Endothelial cell of umbilical vein (primary cell): ENCODE results near the gene MYO15A. TPM values are rescaled to one million over a fixed set of nuclear protein-coding genes. Genes with fewer than 3 reads are reported as not detected.

Experiments used
- BruUV-seq: library from RNA; stranded (reverse); fragments of 400-500 nt; replicated peaks from 2 replicates; lab custom pipeline; 2021; lab: Mats Ljungman, UMichigan
- CTCF ChIA-PET: fragments of 300-600, 350-600 bp; sonication (Branson Sonifier 250); formaldehyde crosslinking; loops from one replicate; lab custom pipeline; 2021; ENCODE audit warnings: antibody characterized with exemption, inconsistent platforms; lab: Charles Lee
- POLR2A ChIA-PET: fragments of 300-600, 350-600 bp; sonication (Branson Sonifier 250); formaldehyde crosslinking; loops from one replicate; lab custom pipeline; 2021; ENCODE audit warnings: antibody characterized with exemption, inconsistent platforms; lab: Charles Lee
- DNase-seq: peaks from one replicate; pipeline ENCODE4 v3.0.0-alpha.2; 2011; ENCODE audit warnings: low read depth, low spot score
- FAIRE-seq: peaks from 2 replicates; lab custom pipeline; 2011; peaks lifted over from hg19 to GRCh38; lab: Jason Lieb, UNC
- H2AFZ ChIP-seq: 2 replicates; pipeline ENCODE4 v1.6.0; 2012; ENCODE audit warnings: low read depth, low read length, control low read depth, inconsistent platforms
- H3K27ac ChIP-seq: 2 replicates; pipeline ENCODE4 v1.5.1; 2011; ENCODE audit warnings: low read depth, mild to moderate bottlenecking, control low read depth, low read length, moderate library complexity; ENCODE audit not compliant: insufficient read depth
- H3K27me3 ChIP-seq, 2 experiments: 2 replicates each; pipeline versions ENCODE4 v1.6.0 to v1.6.1; 2011; ENCODE audit warnings: low read length in 2 of 2, mixed read lengths in 1 of 2; ENCODE audit not compliant: control insufficient read depth in 2 of 2, insufficient read depth in 2 of 2
- H3K36me3 ChIP-seq, 2 experiments: 2 replicates in 1 of 2; 3 replicates in 1 of 2; pipeline ENCODE4 v1.5.1; 2011; ENCODE audit warnings: low read length in 2 of 2, mild to moderate bottlenecking in 1 of 2, moderate library complexity in 1 of 2; ENCODE audit not compliant: control insufficient read depth in 2 of 2, insufficient read depth in 2 of 2; ENCODE audit errors: extremely low read depth in 1 of 2
- H3K4me1 ChIP-seq: 3 replicates; pipeline ENCODE4 v1.5.1; 2011; ENCODE audit warnings: mild to moderate bottlenecking, low read length; ENCODE audit not compliant: control insufficient read depth, insufficient read depth; ENCODE audit errors: extremely low read depth
- H3K4me2 ChIP-seq: 2 replicates; pipeline ENCODE4 v1.6.1; 2011; ENCODE audit warnings: low read length, control low read depth, mixed read lengths; ENCODE audit not compliant: insufficient read depth
- H3K4me3 ChIP-seq, 3 experiments: fragments of 200-600 bp in 1 of 3; sonication (generic), shearing (Covaris generic) in 1 of 3; replicated peaks in 1 of 3; 2 replicates each; pipeline ENCODE4 v1.5.1; 2011 to 2016; ENCODE audit warnings: control low read depth in 3 of 3, low read length in 3 of 3, mild to moderate bottlenecking in 2 of 3, inconsistent platforms in 1 of 3, low read depth in 1 of 3, moderate library complexity in 1 of 3; ENCODE audit not compliant: insufficient read depth in 1 of 3
- H3K79me2 ChIP-seq: 2 replicates; pipeline ENCODE4 v1.6.0; 2012; ENCODE audit warnings: low read length, inconsistent platforms; ENCODE audit not compliant: control insufficient read depth, insufficient read depth
- H3K9ac ChIP-seq: replicated peaks from 2 replicates; pipeline ENCODE3; 2011; ENCODE audit warnings: low read length, control low read depth; ENCODE audit not compliant: insufficient read depth; ENCODE audit errors: extremely low read depth
- H3K9me1 ChIP-seq: replicated peaks from 3 replicates; pipeline ENCODE4 v1.6.0; 2011; ENCODE audit warnings: mild to moderate bottlenecking, low read length; ENCODE audit not compliant: control insufficient read depth, insufficient read depth; ENCODE audit errors: extremely low read depth
- H3K9me3 ChIP-seq: replicated peaks from 2 replicates; pipeline ENCODE4 v1.5.1; 2012; ENCODE audit warnings: low read length, inconsistent platforms; ENCODE audit not compliant: control insufficient read depth, insufficient read depth
- H4K20me1 ChIP-seq: replicated peaks from 2 replicates; pipeline ENCODE3; 2011; ENCODE audit warnings: mild to moderate bottlenecking, low read length; ENCODE audit not compliant: control insufficient read depth, insufficient read depth; ENCODE audit errors: extremely low read depth
- CTCF ChIP-seq, 2 donors: IDR thresholded peaks; 1 replicate in 1 of 2; 2 replicates in 1 of 2; pipeline ENCODE4 v1.5.1; 2011; ENCODE audit warnings: low read length in 2 of 2, mild to moderate bottlenecking in 2 of 2, moderate library complexity in 2 of 2, control low read depth in 1 of 2, inconsistent platforms in 1 of 2, low read depth in 1 of 2; ENCODE audit not compliant: insufficient read depth in 1 of 2; ENCODE audit errors: extremely low read depth in 1 of 2
- EZH2 ChIP-seq: IDR thresholded peaks from 2 replicates; pipeline ENCODE4 v1.6.1; 2012; ENCODE audit warnings: borderline replicate concordance, low read depth, mild to moderate bottlenecking, moderate library complexity, low read length, inconsistent platforms; ENCODE audit not compliant: severe bottlenecking
- FOS ChIP-seq: IDR thresholded peaks from 2 replicates; pipeline ENCODE4 v1.6.1; 2011; ENCODE audit warnings: mild to moderate bottlenecking, low read length, moderate library complexity, borderline replicate concordance; ENCODE audit not compliant: insufficient read depth
- JUN ChIP-seq: IDR thresholded peaks from 2 replicates; pipeline ENCODE4 v1.6.1; 2011; ENCODE audit warnings: borderline replicate concordance, low read depth; ENCODE audit not compliant: insufficient read length, insufficient read depth
- MAX ChIP-seq: IDR thresholded peaks from 2 replicates; pipeline ENCODE4 v1.6.1; 2011; ENCODE audit not compliant: insufficient read depth, insufficient read length
- MYC ChIP-seq: IDR thresholded peaks from one replicate; pipeline ENCODE4 v1.6.1; 2011; ENCODE audit warnings: mild to moderate bottlenecking, low read depth, low read length
- POLR2A ChIP-seq: IDR thresholded peaks from 2 replicates; pipeline ENCODE4 v1.6.1; 2012; ENCODE audit warnings: low read depth, mild to moderate bottlenecking, control low read depth, low read length
- POLR2AphosphoS5 ChIP-seq: IDR thresholded peaks from 2 replicates; pipeline ENCODE4 v1.6.1; 2012; ENCODE audit warnings: low read depth, mild to moderate bottlenecking, control low read depth, low read length, moderate library complexity; ENCODE audit not compliant: insufficient read depth
- dilution Hi-C: fragments of 300-500 bp; cut with MboI; formaldehyde crosslinking; loops from one replicate; pipeline ENCODE4 v1.15.0; 2019; ENCODE audit warnings: low sequenced_read_pairs; ENCODE audit not compliant: extremely low pct_ligation_motif_present
- intact Hi-C: fragments of 100-400 bp; cut with micrococcal nuclease; formaldehyde crosslinking; loops from one replicate; pipeline ENCODE4 v1.10.0; 2022
- polyA plus RNA-seq, 4 experiments: library from polyadenylated mRNA; depleted of rRNA in 3 of 4; stranded (reverse) in 3 of 4; unstranded in 1 of 4; fragments of >200 nt; gene quantifications; 2 replicates each; pipeline versions ENCODE4 v1.2.1 to v1.2.3, GENCODE V29; 2011 to 2012; ENCODE audit warnings: missing spikeins in 1 of 4
- total RNA-seq: library from RNA; stranded (reverse); gene quantifications from 2 replicates; pipeline ENCODE4 v1.2.3, GENCODE V29; 2021

Gene MYO15A
- total and polyA plus RNA-seq, 2 donors (not counting 3 experiments of a cell fraction or from before 2014, with no cell fraction given), result 0.46 to 0.82 TPM

- Histone ChIP-seq H3K9me3 (no peaks in the 10 kb centered on the region), H3K79me2 (peaks cover 41% of the 10 kb centered on the region), H3K4me3 (peak overlapping the region; percentile 21 to 94 (median 79)), H3K36me3 (no peaks in the 10 kb centered on the region), H3K9ac (peak overlapping the region; percentile 86), H2AFZ (peak overlapping the region; percentile 74), H3K4me1 (peaks cover 38% of the 10 kb centered on the region), H3K9me1 (no peaks in the 10 kb centered on the region), H3K27me3 (no peaks in the 10 kb centered on the region), H3K27ac (peak overlapping the region; percentile 86), H4K20me1 (no peaks in the 10 kb centered on the region), H3K4me2 (peak overlapping the region; percentile 44)
- dilution Hi-C loops (no loop called here), intact Hi-C loops (loop anchor here (1.0 kb wide), 1 partner anchor 42 kb away; no protein-coding TSS in a partner anchor)
- TSS peak; percentile 70 for BruUV-seq
- POLR2A ChIA-PET, result interaction anchor here (0.6 to 2.4 kb wide), 4 partner anchors 13 to 29 kb away, joined by 3 to 8 read pairs (median 6); no protein-coding TSS in a partner anchor
- DNase-seq (no peak), FAIRE-seq (no peak)
- CTCF ChIA-PET, result interaction anchor here (1.1 to 3.4 kb wide), 10 partner anchors 10 to 89 kb away, joined by 3 to 16 read pairs (median 4); no protein-coding TSS in a partner anchor
- peak; percentile 56 for TF ChIP-seq POLR2AphosphoS5
- no peak for TF ChIP-seq EZH2
- peak; percentile 36 for TF ChIP-seq MYC
Observed at GRCh38 chr17:18182978-18183333, 74.4 kb downstream of the MYO15A start.

GRCh38 chr17:18183334-18184142 is 75.0 kb downstream of the MYO15A start, which contains the start of gene ALKBH5:
ALKBH5 (plus strand) TSS chr17:18183828; CDS start chr17:18184244, 416 bp downstream.
- no peaks in the 10 kb centered on the region for H3K9me1 ChIP-seq
- H3K79me2 ChIP-seq, result peaks cover 47% of the 10 kb centered on the region
- H3K4me1 ChIP-seq, result peaks cover 44% of the 10 kb centered on the region
- peak within 1 kb of the TSS; percentile 86 for H3K27ac ChIP-seq
- TF ChIP-seq JUN (no peak), POLR2A (peak; percentile 23), CTCF (IDR thresholded peaks at IDR 0.05; ENCODE audit: extremely low read depth in 1 of 2, insufficient read depth in 1 of 2, low read depth in 1 of 2, low read length in 2 of 2) (peak; percentile 25 to 30), FOS (no peak), POLR2AphosphoS5 (peak; percentile 60), MAX (peak; percentile 33)
- peak within 1 kb of the TSS; percentile 93 for H3K4me2 ChIP-seq
- POLR2A ChIA-PET, result interaction anchor here (0.6 to 2.4 kb wide), 5 partner anchors 13 to 30 kb away, joined by 3 to 8 read pairs (median 5); no protein-coding TSS in a partner anchor
- no TSS peak for BruUV-seq
- H3K4me3 ChIP-seq, result peak within 1 kb of the TSS; percentile 79 to 94 (median 80)
- H3K9me3 ChIP-seq, result no peaks in the 10 kb centered on the region
- DNase-seq, result peak; percentile 99
- H3K9ac ChIP-seq, result peak within 1 kb of the TSS; percentile 86
- no peaks in the 10 kb centered on the region for H3K36me3 ChIP-seq
- H4K20me1 ChIP-seq, result no peaks in the 10 kb centered on the region
- CTCF ChIA-PET, result interaction anchor here (0.5 to 3.4 kb wide), 14 partner anchors 10 to 89 kb away, joined by 3 to 16 read pairs (median 4); no protein-coding TSS in a partner anchor
- intact Hi-C loops (loop anchor here (1.0 kb wide), 1 partner anchor 42 kb away; no protein-coding TSS in a partner anchor), dilution Hi-C loops (no loop called here)
- peak; percentile 100 for FAIRE-seq
- H3K27me3 ChIP-seq, result no peaks in the 10 kb centered on the region
- H2AFZ ChIP-seq, result peak within 1 kb of the TSS; percentile 74
